Mesenchymal stem cell (in vitro differentiated cells and primary cell): ENCODE measurements around the gene CD200R1L.

Experiments
- DNase-seq: peaks from one replicate; pipeline ENCODE4 v3.0.0-alpha.2; 2013
- H2AFZ ChIP-seq: one replicate; pipeline ENCODE4 v1.6.1; 2013; ENCODE audit warnings: low read depth, mild to moderate bottlenecking, control low read depth, inconsistent platforms, low read length, moderate library complexity
- H2AK5ac ChIP-seq: 2 replicates; pipeline ENCODE4 v1.6.1; 2013; ENCODE audit warnings: low read length, moderate library complexity, mild to moderate bottlenecking, inconsistent platforms; ENCODE audit not compliant: severe bottlenecking
- H2BK120ac ChIP-seq: one replicate; pipeline ENCODE4 v1.6.1; 2013; ENCODE audit warnings: low read depth, mild to moderate bottlenecking, inconsistent platforms, low read length, moderate library complexity
- H2BK12ac ChIP-seq, 2 experiments: one replicate each; pipeline ENCODE4 v1.6.1; 2013; ENCODE audit warnings: inconsistent platforms in 2 of 2, low read length in 2 of 2, mild to moderate bottlenecking in 2 of 2, moderate library complexity in 2 of 2, control low read depth in 1 of 2
- H2BK15ac ChIP-seq: one replicate; pipeline ENCODE4 v1.6.1; 2013; ENCODE audit warnings: mild to moderate bottlenecking, low read depth, inconsistent platforms; ENCODE audit not compliant: poor library complexity, severe bottlenecking
- H2BK5ac ChIP-seq: 2 replicates; pipeline ENCODE4 v1.6.1; 2013; ENCODE audit warnings: low read depth, mild to moderate bottlenecking, low read length, control low read depth, inconsistent platforms; ENCODE audit not compliant: poor library complexity, severe bottlenecking
- H3K14ac ChIP-seq, 2 experiments: one replicate each; pipeline ENCODE4 v1.6.1; 2013; ENCODE audit warnings: inconsistent platforms in 2 of 2, low read length in 2 of 2, control low read depth in 1 of 2, mild to moderate bottlenecking in 1 of 2, moderate library complexity in 1 of 2
- H3K18ac ChIP-seq, 2 experiments: one replicate each; pipeline ENCODE4 v1.6.1; 2013; ENCODE audit warnings: inconsistent platforms in 2 of 2, low read length in 2 of 2, control low read depth in 1 of 2, low read depth in 1 of 2, mild to moderate bottlenecking in 1 of 2
- H3K23ac ChIP-seq, 2 experiments: one replicate each; pipeline ENCODE4 v1.6.1; 2013; ENCODE audit warnings: inconsistent platforms in 2 of 2, low read length in 2 of 2, mild to moderate bottlenecking in 2 of 2, moderate library complexity in 2 of 2, control low read depth in 1 of 2
- H3K27ac ChIP-seq: 2 replicates; pipeline ENCODE4 v1.5.1; 2013; ENCODE audit warnings: mild to moderate bottlenecking, moderate library complexity, low read length, control low read depth, inconsistent platforms; ENCODE audit not compliant: poor library complexity, severe bottlenecking
- H3K27me3 ChIP-seq, 2 experiments: 2 replicates each; pipeline versions ENCODE4 v1.6.1 to v1.7.0; 2013; ENCODE audit warnings: low read length in 2 of 2, mild to moderate bottlenecking in 2 of 2, moderate library complexity in 2 of 2, control low read depth in 1 of 2, inconsistent platforms in 1 of 2; ENCODE audit not compliant: control insufficient read depth in 1 of 2, insufficient read depth in 1 of 2
- H3K36me3 ChIP-seq, 2 experiments: 2 replicates each; pipeline versions ENCODE4 v1.6.1 to v1.7.0; 2013; ENCODE audit warnings: low read length in 2 of 2, control low read depth in 1 of 2, inconsistent platforms in 1 of 2, low read depth in 1 of 2, mild to moderate bottlenecking in 1 of 2; ENCODE audit not compliant: insufficient read depth in 2 of 2, control insufficient read depth in 1 of 2
- H3K4ac ChIP-seq, 2 experiments: one replicate each; pipeline ENCODE4 v1.6.1; 2013; ENCODE audit warnings: inconsistent platforms in 2 of 2, low read length in 2 of 2, mild to moderate bottlenecking in 2 of 2, moderate library complexity in 2 of 2, control low read depth in 1 of 2, low read depth in 1 of 2
- H3K4me1 ChIP-seq: 2 replicates; pipeline ENCODE4 v1.6.1; 2013; ENCODE audit warnings: low read depth, low read length, control low read depth; ENCODE audit not compliant: control insufficient read depth, insufficient read depth
- H3K4me2 ChIP-seq: 2 replicates; pipeline ENCODE4 v1.6.1; 2013; ENCODE audit warnings: low read length, mild to moderate bottlenecking, inconsistent platforms; ENCODE audit not compliant: poor library complexity, severe bottlenecking
- H3K4me3 ChIP-seq, 2 experiments: 2 replicates each; pipeline versions ENCODE4 v1.5.1 to v1.7.0; 2013; ENCODE audit warnings: low read length in 2 of 2, mild to moderate bottlenecking in 2 of 2, control low read depth in 1 of 2, low read depth in 1 of 2; ENCODE audit not compliant: insufficient read depth in 1 of 2
- H3K79me1 ChIP-seq: replicated peaks from 2 replicates; pipeline ENCODE4 v1.6.1; 2013; ENCODE audit warnings: mild to moderate bottlenecking, control low read depth, low read length, inconsistent platforms; ENCODE audit not compliant: poor library complexity, severe bottlenecking
- H3K9ac ChIP-seq: 2 replicates; pipeline ENCODE4 v1.7.0; 2013; ENCODE audit warnings: mild to moderate bottlenecking, low read length, moderate library complexity
- H3K9me3 ChIP-seq: 2 replicates; pipeline ENCODE4 v1.7.0; 2013; ENCODE audit warnings: mild to moderate bottlenecking, low read length; ENCODE audit not compliant: control insufficient read depth
- H4K8ac ChIP-seq: one replicate; pipeline ENCODE4 v1.6.1; 2013; ENCODE audit warnings: inconsistent platforms, mild to moderate bottlenecking, low read length, moderate library complexity
- H4K91ac ChIP-seq: one replicate; pipeline ENCODE4 v1.6.1; 2013; ENCODE audit warnings: mild to moderate bottlenecking, low read length, inconsistent platforms
- WGBS: methylation state at CpG from one replicate; pipeline ENCODE4 v1.1.7; 2013; ENCODE audit warnings: mixed read lengths; 5-methylcytosine and 5-hydroxymethylcytosine counted together

Gene CD200R1L

GRCh38 chr3:112774293-112774926, 72.3 kb downstream of the CD200R1L start:
- Histone ChIP-seq H4K8ac (no peak overlapping the region), H3K4me3 (peak overlapping the region in 1 of 2 experiments; percentile 42), H3K36me3 (no peaks in the 10 kb centered on the region), H3K4me1 (no peaks in the 10 kb centered on the region), H2BK120ac (no peak overlapping the region), H3K9ac (peak overlapping the region; percentile 76), H2AK5ac (no peak overlapping the region), H2AFZ (no peak overlapping the region), H3K23ac (no peak overlapping the region), H4K91ac (no peak overlapping the region), H3K14ac (no peak overlapping the region), H3K27ac (no peak overlapping the region), H2BK12ac (no peak overlapping the region), H2BK5ac (no peak overlapping the region), H3K27me3 (no peaks in the 10 kb centered on the region), H3K79me1 (no peaks in the 10 kb centered on the region), H3K4ac (no peak overlapping the region), H3K4me2 (no peak overlapping the region), H3K9me3 (no peaks in the 10 kb centered on the region), H3K18ac (no peak overlapping the region), H2BK15ac (no peak overlapping the region)
- WGBS: 96% methylated on average over 2 of the region's 6 CpGs
- peak; percentile 43 for DNase-seq

GRCh38 chr3:112773864-112774263, 72.8 kb downstream of the CD200R1L start:
- Histone ChIP-seq H3K4me2 (no peak overlapping the region), H2BK120ac (no peak overlapping the region), H3K9me3 (no peaks in the 10 kb centered on the region), H3K23ac (no peak overlapping the region), H3K18ac (no peak overlapping the region), H3K36me3 (no peaks in the 10 kb centered on the region), H4K91ac (no peak overlapping the region), H2BK15ac (no peak overlapping the region), H2AK5ac (no peak overlapping the region), H3K9ac (peak overlapping the region; percentile 64), H3K27me3 (no peaks in the 10 kb centered on the region), H3K79me1 (no peaks in the 10 kb centered on the region), H3K14ac (no peak overlapping the region), H4K8ac (no peak overlapping the region), H3K27ac (no peak overlapping the region), H2AFZ (no peak overlapping the region), H3K4me1 (no peaks in the 10 kb centered on the region), H3K4me3 (no peak overlapping the region), H3K4ac (no peak overlapping the region), H2BK12ac (no peak overlapping the region), H2BK5ac (no peak overlapping the region)
- no peak for DNase-seq
- 92% methylated on average over 6 of the region's 6 CpGs for WGBS

GRCh38 chr3:112770951-112771350, 75.7 kb downstream of the CD200R1L start:
- Histone ChIP-seq H4K91ac (no peak overlapping the region), H3K23ac (no peak overlapping the region), H3K4me3 (no peak overlapping the region), H4K8ac (no peak overlapping the region), H3K14ac (peak overlapping the region in 1 of 2 experiments; percentile 90), H3K9ac (no peak overlapping the region), H2BK120ac (no peak overlapping the region), H2BK5ac (no peak overlapping the region), H3K9me3 (no peaks in the 10 kb centered on the region), H2BK12ac (peak overlapping the region; percentile 79 to 88), H3K4ac (peak overlapping the region in 1 of 2 experiments; percentile 13), H3K79me1 (no peaks in the 10 kb centered on the region), H2AK5ac (no peak overlapping the region), H3K4me2 (no peak overlapping the region), H3K27me3 (no peaks in the 10 kb centered on the region), H3K27ac (no peak overlapping the region), H3K18ac (no peak overlapping the region), H2AFZ (no peak overlapping the region), H3K36me3 (no peaks in the 10 kb centered on the region), H3K4me1 (no peaks in the 10 kb centered on the region), H2BK15ac (no peak overlapping the region)
- no peak for DNase-seq
- WGBS: 96% methylated on average over 2 of the region's 2 CpGs

- H3K4me3 ChIP-seq: no peak overlapping the region
- H2AFZ ChIP-seq: no peak overlapping the region
- 86% methylated on average over 1 of the region's 3 CpGs for WGBS
These were observed 76.5 kb downstream of the CD200R1L start for GRCh38 chr3:112770032-112770626.

More at GRCh38 chr3:112770032-112770626, 76.5 kb downstream of the CD200R1L start:
- H4K8ac ChIP-seq: no peak overlapping the region
- no peak overlapping the region for H3K4ac ChIP-seq
- no peak overlapping the region for H2AK5ac ChIP-seq
- DNase-seq: peak; percentile 71
- no peaks in the 10 kb centered on the region for H3K79me1 ChIP-seq
- H3K4me2 ChIP-seq: no peak overlapping the region
- H3K18ac ChIP-seq: no peak overlapping the region
- no peak overlapping the region for H4K91ac ChIP-seq
- H3K23ac ChIP-seq: no peak overlapping the region
- no peak overlapping the region for H2BK120ac ChIP-seq
- no peaks in the 10 kb centered on the region for H3K36me3 ChIP-seq
- H3K27ac ChIP-seq: no peak overlapping the region
- H3K9ac ChIP-seq: peak overlapping the region; percentile 83
- H2BK12ac ChIP-seq: no peak overlapping the region
- H3K4me1 ChIP-seq: no peaks in the 10 kb centered on the region
- no peaks in the 10 kb centered on the region for H3K27me3 ChIP-seq
- no peaks in the 10 kb centered on the region for H3K9me3 ChIP-seq
- H3K14ac ChIP-seq: no peak overlapping the region
- no peak overlapping the region for H2BK5ac ChIP-seq
- peak overlapping the region; percentile 33 for H2BK15ac ChIP-seq
